Large intestine (tissue), 3 donors: ENCODE results near the gene LRP1-AS. TPM values are rescaled to one million over a fixed set of nuclear protein-coding genes. Genes with fewer than 3 reads are reported as not detected.

Experiments
- DNase-seq, 2 donors: peaks; one replicate each; pipeline versions ENCODE4 v3.0.0 to v3.0.0-alpha.2; 2013
- H3K27ac ChIP-seq: one replicate; pipeline ENCODE4 v1.5.1; 2013; ENCODE audit warnings: low read length
- H3K27me3 ChIP-seq: 2 replicates; pipeline ENCODE4 v1.6.1; 2013; ENCODE audit warnings: low read length; ENCODE audit not compliant: control insufficient read depth, insufficient read depth
- H3K36me3 ChIP-seq: 2 replicates; pipeline ENCODE4 v1.6.1; 2013; ENCODE audit warnings: low read length; ENCODE audit not compliant: control insufficient read depth, insufficient read depth
- H3K4me1 ChIP-seq: one replicate; pipeline ENCODE4 v1.6.1; 2013; ENCODE audit warnings: low read length; ENCODE audit not compliant: control insufficient read depth, insufficient read depth
- H3K4me3 ChIP-seq: one replicate; pipeline ENCODE4 v1.5.1; 2013; ENCODE audit warnings: low read length
- H3K9me3 ChIP-seq: one replicate; pipeline ENCODE4 v1.6.1; 2013; ENCODE audit warnings: mild to moderate bottlenecking, low read depth, low read length, moderate library complexity; ENCODE audit not compliant: control insufficient read depth
- WGBS: methylation state at CpG from one replicate; pipeline ENCODE4 v1.1.5; 2013; ENCODE audit warnings: low lambda C conversion rate; ENCODE audit not compliant: insufficient coverage; 5-methylcytosine and 5-hydroxymethylcytosine counted together
- polyA plus RNA-seq: library from polyadenylated mRNA; unstranded; fragments of 120-200 nt; gene quantifications from one replicate; pipeline ENCODE4 v1.2.1, GENCODE V29; 2013

Gene LRP1-AS
- polyA plus RNA-seq, 1 donor, result 1.7 TPM

- Histone ChIP-seq H3K36me3 (peaks cover 86% of the 10 kb centered on the region), H3K4me1 (no peaks in the 10 kb centered on the region), H3K27me3 (no peaks in the 10 kb centered on the region), H3K27ac (no peak overlapping the region), H3K9me3 (no peaks in the 10 kb centered on the region), H3K4me3 (no peak overlapping the region)
- no CpG with 5 or more reads among the region's 4 CpGs for WGBS
- no peak for DNase-seq
Observed at GRCh38 chr12:57170927-57171326, 23.5 kb upstream of the LRP1-AS start.

GRCh38 chr12:57170408-57170807 lies 23.0 kb upstream of the LRP1-AS start:
- no peaks in the 10 kb centered on the region for H3K9me3 ChIP-seq
- no peak overlapping the region for H3K27ac ChIP-seq
- peaks cover 85% of the 10 kb centered on the region for H3K36me3 ChIP-seq
- H3K27me3 ChIP-seq, result no peaks in the 10 kb centered on the region
- no peaks in the 10 kb centered on the region for H3K4me1 ChIP-seq
- no peak overlapping the region for H3K4me3 ChIP-seq
- no peak for DNase-seq
- no CpG with 5 or more reads among the region's 1 CpG for WGBS

- no CpG with 5 or more reads among the region's 7 CpGs for WGBS
- Histone ChIP-seq H3K9me3 (no peaks in the 10 kb centered on the region), H3K4me1 (no peaks in the 10 kb centered on the region), H3K27me3 (no peaks in the 10 kb centered on the region), H3K27ac (no peak overlapping the region), H3K36me3 (peaks cover 84% of the 10 kb centered on the region), H3K4me3 (no peak overlapping the region)
- no peak for DNase-seq
Observed at GRCh38 chr12:57169969-57170368, 22.6 kb upstream of the LRP1-AS start.

GRCh38 chr12:57169046-57169795 lies 21.8 kb upstream of the LRP1-AS start:
- Histone ChIP-seq H3K4me3 (no peak overlapping the region), H3K4me1 (no peaks in the 10 kb centered on the region), H3K27me3 (no peaks in the 10 kb centered on the region), H3K9me3 (no peaks in the 10 kb centered on the region), H3K36me3 (peaks cover 86% of the 10 kb centered on the region), H3K27ac (no peak overlapping the region)
- WGBS, result 95% methylated on average over 4 of the region's 23 CpGs
- no peak for DNase-seq

GRCh38 chr12:57168058-57168457 lies 20.6 kb upstream of the LRP1-AS start:
- no peaks in the 10 kb centered on the region for H3K27me3 ChIP-seq
- no peak overlapping the region for H3K27ac ChIP-seq
- no peak overlapping the region for H3K4me3 ChIP-seq
- H3K36me3 ChIP-seq, result peaks cover 78% of the 10 kb centered on the region
- no peaks in the 10 kb centered on the region for H3K9me3 ChIP-seq
- no peaks in the 10 kb centered on the region for H3K4me1 ChIP-seq
- 60% methylated on average over 1 of the region's 10 CpGs for WGBS
- no peak for DNase-seq

GRCh38 chr12:57166971-57167371 lies 19.6 kb upstream of the LRP1-AS start:
- no peak for DNase-seq
- Histone ChIP-seq H3K4me3 (no peak overlapping the region), H3K36me3 (peaks cover 84% of the 10 kb centered on the region), H3K4me1 (no peaks in the 10 kb centered on the region), H3K27ac (no peak overlapping the region), H3K9me3 (no peaks in the 10 kb centered on the region), H3K27me3 (no peaks in the 10 kb centered on the region)
- WGBS, result no CpG with 5 or more reads among the region's 10 CpGs

- DNase-seq, result peak in 1 of 2 donors; percentile 31
- Histone ChIP-seq H3K4me1 (no peaks in the 10 kb centered on the region), H3K36me3 (peaks cover 87% of the 10 kb centered on the region), H3K27me3 (no peaks in the 10 kb centered on the region), H3K9me3 (no peaks in the 10 kb centered on the region), H3K4me3 (no peak overlapping the region), H3K27ac (no peak overlapping the region)
- WGBS, result no CpG with 5 or more reads among the region's 19 CpGs
Observed at GRCh38 chr12:57165741-57166140, 18.3 kb upstream of the LRP1-AS start.

- no peak for DNase-seq
- Histone ChIP-seq H3K36me3 (peaks cover 88% of the 10 kb centered on the region), H3K4me1 (no peaks in the 10 kb centered on the region), H3K9me3 (no peaks in the 10 kb centered on the region), H3K4me3 (no peak overlapping the region), H3K27me3 (no peaks in the 10 kb centered on the region), H3K27ac (no peak overlapping the region)
- WGBS, result 80% methylated on average over 3 of the region's 13 CpGs
Observed at GRCh38 chr12:57164966-57165625, 17.7 kb upstream of the LRP1-AS start.

- no peak overlapping the region for H3K4me3 ChIP-seq
- WGBS, result 83% methylated on average over 1 of the region's 3 CpGs
- DNase-seq, result no peak
- no peaks in the 10 kb centered on the region for H3K4me1 ChIP-seq
- peaks cover 88% of the 10 kb centered on the region for H3K36me3 ChIP-seq
- no peaks in the 10 kb centered on the region for H3K9me3 ChIP-seq
- H3K27me3 ChIP-seq, result no peaks in the 10 kb centered on the region
- no peak overlapping the region for H3K27ac ChIP-seq
Observed at GRCh38 chr12:57164454-57164853, 17.0 kb upstream of the LRP1-AS start.

- H3K4me1 ChIP-seq, result peaks cover 8% of the 10 kb centered on the region
- H3K36me3 ChIP-seq, result peaks cover 88% of the 10 kb centered on the region
- WGBS, result no CpG with 5 or more reads among the region's 8 CpGs
- H3K4me3 ChIP-seq, result no peak overlapping the region
- H3K27ac ChIP-seq, result no peak overlapping the region
- DNase-seq, result no peak
- H3K9me3 ChIP-seq, result no peaks in the 10 kb centered on the region
- no peaks in the 10 kb centered on the region for H3K27me3 ChIP-seq
Observed at GRCh38 chr12:57162553-57163125, 15.2 kb upstream of the LRP1-AS start.
